Measurements from ENCODE around the gene EXOSC3.
"Not testable (repeated sequence)": the region's sequence is repeated elsewhere in the genome, so short reads cannot be mapped to it uniquely, and the experiment has no call there.

Gene EXOSC3

GRCh38 chr9:37775216-37775919, 9.5 kb downstream of the EXOSC3 start:
- no peak for DNase-seq (ENCODE audit: low read depth)

GRCh38 chr9:37769995-37770394, 14.9 kb downstream of the EXOSC3 start:
- DNase-seq (ENCODE audit: low read depth) = no peak

- DNase-seq (ENCODE audit: low read depth) = no peak
Measured at GRCh38 chr9:37769306-37769705, 15.6 kb downstream of the EXOSC3 start.

GRCh38 chr9:37765263-37765662, 19.6 kb downstream of the EXOSC3 start:
- DNase-seq (ENCODE audit: low read depth) = not testable (repeated sequence)

- peak; percentile 62 for DNase-seq (ENCODE audit: low read depth)
Measured at GRCh38 chr9:37761511-37761910, 23.4 kb downstream of the EXOSC3 start.

- peak; percentile 52 for DNase-seq (ENCODE audit: low read depth)
Measured at GRCh38 chr9:37760416-37761161, 24.3 kb downstream of the EXOSC3 start.

GRCh38 chr9:37758747-37759146, 26.1 kb downstream of the EXOSC3 start:
- no peak for DNase-seq (ENCODE audit: low read depth)

GRCh38 chr9:37753489-37754190, 31.2 kb downstream of the EXOSC3 start, which contains the start of gene TRMT10B:
TRMT10B (plus strand) TSS chr9:37753805; CDS start chr9:37761932, 8,127 bp downstream.
- DNase-seq (ENCODE audit: low read depth) = no peak

- no peak for DNase-seq (ENCODE audit: low read depth)
Measured at GRCh38 chr9:37752642-37753488, 32.0 kb downstream of the EXOSC3 start.

- not testable (repeated sequence) for DNase-seq (ENCODE audit: low read depth)
Measured at GRCh38 chr9:37752112-37752511, 32.8 kb downstream of the EXOSC3 start.

GRCh38 chr9:37751704-37752103, 33.2 kb downstream of the EXOSC3 start:
- not testable (repeated sequence) for DNase-seq (ENCODE audit: low read depth)

GRCh38 chr9:37751186-37751585, 33.7 kb downstream of the EXOSC3 start:
- no peak for DNase-seq (ENCODE audit: low read depth)

GRCh38 chr9:37749129-37749528, 35.7 kb downstream of the EXOSC3 start:
- DNase-seq (ENCODE audit: low read depth) = no peak

- DNase-seq (ENCODE audit: low read depth) = peak; percentile 30
Measured at GRCh38 chr9:37747271-37747753, 37.6 kb downstream of the EXOSC3 start.

- peak; percentile 43 for DNase-seq (ENCODE audit: low read depth)
Measured at GRCh38 chr9:37746448-37747270, 38.2 kb downstream of the EXOSC3 start.

- no peak for DNase-seq (ENCODE audit: low read depth)
Measured at GRCh38 chr9:37745970-37746369, 38.9 kb downstream of the EXOSC3 start.

GRCh38 chr9:37740631-37741328, 44.1 kb downstream of the EXOSC3 start:
- DNase-seq (ENCODE audit: low read depth) = no peak

- DNase-seq (ENCODE audit: low read depth) = no peak
Measured at GRCh38 chr9:37740128-37740527, 44.7 kb downstream of the EXOSC3 start.

- DNase-seq (ENCODE audit: low read depth) = no peak
Measured at GRCh38 chr9:37739222-37739621, 45.6 kb downstream of the EXOSC3 start.

- DNase-seq (ENCODE audit: low read depth) = no peak
Measured at GRCh38 chr9:37732952-37733351, 51.9 kb downstream of the EXOSC3 start.
